Activated CD8-positive, alpha-beta T cell treated with anti-CD3 and anti-CD28 coated beads for 36 hours (primary cell): Measurements from ENCODE around the gene TMC1. TPM values are rescaled to one million over a fixed set of nuclear protein-coding genes. Genes with fewer than 3 reads are reported as not detected.

Experiments
- ATAC-seq: fragments of 200-7000 bp; cut with Tn5 transposase; one replicate; pipeline ENCODE4 v1.10.0; 2021; ENCODE audit warnings: mild to moderate bottlenecking, moderate library complexity
- CTCF ChIA-PET: fragments of 350-600 bp; sonication (Branson Sonifier 250); formaldehyde crosslinking; loops from one replicate; lab custom pipeline; 2021; ENCODE audit warnings: antibody characterized with exemption; lab: Charles Lee
- POLR2A ChIA-PET: fragments of 350-600 bp; sonication (Branson Sonifier 250); formaldehyde crosslinking; loops from one replicate; lab custom pipeline; 2021; ENCODE audit warnings: antibody characterized with exemption; lab: Charles Lee
- DNase-seq: peaks from one replicate; pipeline ENCODE4 v3.0.0-alpha.2; 2020
- H3K27ac Mint-ChIP-seq: one replicate; pipeline ENCODE4 v1.8.0; 2021; ENCODE audit warnings: mild to moderate bottlenecking, mixed read lengths
- H3K27me3 Mint-ChIP-seq: one replicate; pipeline ENCODE4 v1.8.0; 2021; ENCODE audit warnings: mixed read lengths
- H3K36me3 Mint-ChIP-seq: one replicate; pipeline ENCODE4 v1.8.0; 2021; ENCODE audit warnings: low read depth, mixed read lengths
- H3K4me1 Mint-ChIP-seq: one replicate; pipeline ENCODE4 v1.8.0; 2021; ENCODE audit warnings: low read depth, mixed read lengths
- H3K4me3 Mint-ChIP-seq: one replicate; pipeline ENCODE4 v1.8.0; 2021; ENCODE audit warnings: mild to moderate bottlenecking, moderate library complexity, mixed read lengths
- H3K9me3 Mint-ChIP-seq: one replicate; pipeline ENCODE4 v1.8.0; 2021; ENCODE audit warnings: mixed read lengths
- intact Hi-C: fragments of 100-400 bp; cut with micrococcal nuclease; formaldehyde crosslinking; loops from one replicate; pipeline ENCODE4 v1.10.0; 2022
- total RNA-seq, 2 experiments: library from RNA; stranded (reverse); gene quantifications; one replicate each; pipeline ENCODE4 v1.2.3, GENCODE V29; 2021
- TF ChIP-seq, protein P1 (sequence below): fragments of 200-600 bp; IDR thresholded peaks from one replicate; pipeline ENCODE4 v1.8.0; 2022; ENCODE audit warnings: antibody characterized with exemption, mild to moderate bottlenecking

TMC1 gene
- total RNA-seq, 2 experiments from 2014 or later, result 0.38 TPM; not detected in 1

DNA sequence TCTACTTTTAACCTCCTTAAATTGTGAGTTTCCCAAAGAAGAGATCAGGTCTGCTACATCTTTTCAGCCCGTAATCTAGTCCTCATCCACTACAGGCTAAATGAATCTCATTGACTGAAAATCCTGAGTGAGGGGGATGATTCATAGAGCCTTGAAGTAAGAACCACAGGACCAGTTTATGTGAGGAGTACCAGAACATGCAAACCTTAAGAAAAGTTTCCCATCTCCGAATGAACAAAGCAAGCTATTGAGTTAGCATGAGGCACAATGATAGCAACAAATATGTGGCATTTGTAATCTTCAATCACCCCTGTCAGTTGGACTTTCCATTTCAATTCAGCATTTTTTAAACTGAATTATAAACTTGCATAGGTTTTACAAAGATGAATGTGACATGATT, 234.4 kb downstream of the TMC1 start:
- Mint-ChIP-seq H3K4me3 (no peak overlapping the region), H3K27ac (no peak overlapping the region), H3K27me3 (no peaks in the 10 kb centered on the region), H3K9me3 (no peaks in the 10 kb centered on the region), H3K4me1 (no peaks in the 10 kb centered on the region), H3K36me3 (no peaks in the 10 kb centered on the region)
- ChIA-PET POLR2A (no interaction called here), CTCF (no interaction called here)
- TF ChIP-seq, protein P1, sequence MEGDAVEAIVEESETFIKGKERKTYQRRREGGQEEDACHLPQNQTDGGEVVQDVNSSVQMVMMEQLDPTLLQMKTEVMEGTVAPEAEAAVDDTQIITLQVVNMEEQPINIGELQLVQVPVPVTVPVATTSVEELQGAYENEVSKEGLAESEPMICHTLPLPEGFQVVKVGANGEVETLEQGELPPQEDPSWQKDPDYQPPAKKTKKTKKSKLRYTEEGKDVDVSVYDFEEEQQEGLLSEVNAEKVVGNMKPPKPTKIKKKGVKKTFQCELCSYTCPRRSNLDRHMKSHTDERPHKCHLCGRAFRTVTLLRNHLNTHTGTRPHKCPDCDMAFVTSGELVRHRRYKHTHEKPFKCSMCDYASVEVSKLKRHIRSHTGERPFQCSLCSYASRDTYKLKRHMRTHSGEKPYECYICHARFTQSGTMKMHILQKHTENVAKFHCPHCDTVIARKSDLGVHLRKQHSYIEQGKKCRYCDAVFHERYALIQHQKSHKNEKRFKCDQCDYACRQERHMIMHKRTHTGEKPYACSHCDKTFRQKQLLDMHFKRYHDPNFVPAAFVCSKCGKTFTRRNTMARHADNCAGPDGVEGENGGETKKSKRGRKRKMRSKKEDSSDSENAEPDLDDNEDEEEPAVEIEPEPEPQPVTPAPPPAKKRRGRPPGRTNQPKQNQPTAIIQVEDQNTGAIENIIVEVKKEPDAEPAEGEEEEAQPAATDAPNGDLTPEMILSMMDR, result no peak
- ATAC-seq, result no peak
- no peak for DNase-seq
- intact Hi-C loops, result no loop called here

DNA sequence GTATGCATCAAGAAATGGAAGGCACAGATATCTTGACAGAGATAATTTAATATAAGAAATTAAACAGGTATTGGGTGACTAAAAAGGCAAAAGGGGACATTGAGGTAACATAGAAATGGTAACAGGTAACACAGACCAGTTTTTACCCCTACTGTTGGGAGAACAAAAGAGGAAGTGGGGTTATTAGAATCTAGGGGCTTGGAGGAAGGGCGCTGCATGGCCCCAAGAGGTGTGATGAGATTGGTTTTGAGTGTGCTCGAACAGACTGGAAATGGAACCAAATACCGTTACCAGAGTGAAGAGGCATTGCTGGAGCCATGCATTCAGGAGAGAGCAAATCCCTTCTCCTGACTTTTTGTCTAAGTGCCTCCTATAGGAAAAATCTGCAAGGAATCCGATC, 237.5 kb downstream of the TMC1 start:
- ATAC-seq (no peak), DNase-seq (no peak)
- CTCF ChIA-PET, result no interaction called here
- H3K4me3 Mint-ChIP-seq, result no peak overlapping the region
- intact Hi-C loops, result no loop called here
- H3K27ac Mint-ChIP-seq, result no peak overlapping the region
- no peaks in the 10 kb centered on the region for H3K9me3 Mint-ChIP-seq
- no peaks in the 10 kb centered on the region for H3K36me3 Mint-ChIP-seq
- TF ChIP-seq, protein P1, result no peak
- POLR2A ChIA-PET, result no interaction called here
- no peaks in the 10 kb centered on the region for H3K4me1 Mint-ChIP-seq
- H3K27me3 Mint-ChIP-seq, result peaks cover 4% of the 10 kb centered on the region

DNA sequence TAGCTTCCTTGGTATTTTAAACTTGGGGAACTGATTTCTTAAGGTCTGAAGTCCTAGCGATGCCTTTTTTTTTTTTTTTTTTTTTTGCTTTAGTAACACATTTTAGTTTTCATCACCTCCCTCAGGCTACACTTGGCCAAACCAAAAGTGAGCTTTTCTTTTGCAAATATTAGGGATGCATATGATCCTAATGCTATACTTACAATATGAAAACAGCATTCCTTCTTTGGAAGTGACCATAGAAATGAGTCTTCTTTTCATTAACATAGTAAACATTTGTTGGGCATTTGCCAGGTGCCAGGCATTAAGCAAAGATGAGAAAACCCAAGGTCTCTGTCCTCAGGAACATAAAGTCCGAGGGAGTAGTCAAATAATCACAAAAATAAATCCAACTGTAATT, 241.6 kb downstream of the TMC1 start:
- no peak overlapping the region for H3K27ac Mint-ChIP-seq
- ATAC-seq (no peak), DNase-seq (no peak)
- no peaks in the 10 kb centered on the region for H3K36me3 Mint-ChIP-seq
- TF ChIP-seq, protein P1, result no peak
- peaks cover 4% of the 10 kb centered on the region for H3K27me3 Mint-ChIP-seq
- H3K4me1 Mint-ChIP-seq, result no peaks in the 10 kb centered on the region
- ChIA-PET CTCF (interaction anchor here (1.5 kb wide), 1 partner anchor 260 kb away, joined by 4 read pairs; no protein-coding TSS in a partner anchor), POLR2A (no interaction called here)
- no peaks in the 10 kb centered on the region for H3K9me3 Mint-ChIP-seq
- H3K4me3 Mint-ChIP-seq, result no peak overlapping the region
- intact Hi-C loops, result no loop called here

DNA sequence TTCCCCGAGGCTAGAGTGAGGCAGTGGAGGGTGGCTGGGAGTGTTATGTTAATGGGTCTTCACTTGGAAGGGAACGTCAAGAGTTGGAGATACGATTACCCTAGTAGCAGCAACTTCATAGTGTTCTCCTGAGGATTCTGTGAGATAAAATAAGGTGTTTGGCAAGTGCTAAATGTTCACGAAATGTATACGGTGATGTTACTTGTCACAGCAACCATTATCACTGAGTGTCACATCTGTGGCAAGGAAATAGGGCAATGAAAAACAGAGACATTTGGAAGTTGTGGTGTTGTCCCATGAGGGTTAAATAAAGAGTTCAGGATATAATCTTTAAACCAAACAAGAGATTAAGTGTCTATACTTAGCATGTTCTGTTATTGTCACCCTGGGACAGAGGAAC, 248.1 kb downstream of the TMC1 start:
- ChIA-PET CTCF (no interaction called here), POLR2A (no interaction called here)
- Mint-ChIP-seq H3K36me3 (no peaks in the 10 kb centered on the region), H3K4me3 (no peak overlapping the region), H3K27ac (no peak overlapping the region), H3K4me1 (no peaks in the 10 kb centered on the region), H3K27me3 (peaks cover 3% of the 10 kb centered on the region), H3K9me3 (no peaks in the 10 kb centered on the region)
- intact Hi-C loops, result no loop called here
- no peak for DNase-seq
- TF ChIP-seq, protein P1, result no peak
- ATAC-seq, result no peak

DNA sequence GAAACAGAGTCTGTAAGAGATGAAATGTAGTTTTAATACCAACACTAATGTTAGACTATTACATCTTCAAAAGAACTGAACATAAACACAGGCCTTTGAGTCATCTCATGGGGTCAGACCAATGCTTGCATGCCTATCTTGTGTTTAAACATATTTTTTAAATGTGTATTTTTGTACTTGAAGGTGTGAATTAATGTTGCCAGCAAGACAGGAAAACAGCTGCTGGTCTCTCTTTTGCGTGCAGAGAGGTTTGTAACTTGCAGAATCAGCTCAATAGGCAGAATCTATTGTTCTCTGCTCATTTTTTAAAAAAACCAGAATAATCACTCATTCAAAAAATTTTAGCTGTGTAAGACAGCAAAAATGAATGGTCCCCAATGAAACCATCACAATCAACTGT, 251.3 kb downstream of the TMC1 start:
- peaks cover 4% of the 10 kb centered on the region for H3K27me3 Mint-ChIP-seq
- CTCF ChIA-PET, result no interaction called here
- TF ChIP-seq, protein P1, result no peak
- no peaks in the 10 kb centered on the region for H3K4me1 Mint-ChIP-seq
- H3K9me3 Mint-ChIP-seq, result no peaks in the 10 kb centered on the region
- H3K4me3 Mint-ChIP-seq, result no peak overlapping the region
- intact Hi-C loops, result no loop called here
- H3K36me3 Mint-ChIP-seq, result no peaks in the 10 kb centered on the region
- H3K27ac Mint-ChIP-seq, result no peak overlapping the region
- POLR2A ChIA-PET, result no interaction called here
- DNase-seq (no peak), ATAC-seq (no peak)
